Measurements from ENCODE around the gene ADGRL1.
"Not testable (repeated sequence)": the region's sequence is repeated elsewhere in the genome, so short reads cannot be mapped to it uniquely, and the experiment has no call there.

ADGRL1 gene

DNA sequence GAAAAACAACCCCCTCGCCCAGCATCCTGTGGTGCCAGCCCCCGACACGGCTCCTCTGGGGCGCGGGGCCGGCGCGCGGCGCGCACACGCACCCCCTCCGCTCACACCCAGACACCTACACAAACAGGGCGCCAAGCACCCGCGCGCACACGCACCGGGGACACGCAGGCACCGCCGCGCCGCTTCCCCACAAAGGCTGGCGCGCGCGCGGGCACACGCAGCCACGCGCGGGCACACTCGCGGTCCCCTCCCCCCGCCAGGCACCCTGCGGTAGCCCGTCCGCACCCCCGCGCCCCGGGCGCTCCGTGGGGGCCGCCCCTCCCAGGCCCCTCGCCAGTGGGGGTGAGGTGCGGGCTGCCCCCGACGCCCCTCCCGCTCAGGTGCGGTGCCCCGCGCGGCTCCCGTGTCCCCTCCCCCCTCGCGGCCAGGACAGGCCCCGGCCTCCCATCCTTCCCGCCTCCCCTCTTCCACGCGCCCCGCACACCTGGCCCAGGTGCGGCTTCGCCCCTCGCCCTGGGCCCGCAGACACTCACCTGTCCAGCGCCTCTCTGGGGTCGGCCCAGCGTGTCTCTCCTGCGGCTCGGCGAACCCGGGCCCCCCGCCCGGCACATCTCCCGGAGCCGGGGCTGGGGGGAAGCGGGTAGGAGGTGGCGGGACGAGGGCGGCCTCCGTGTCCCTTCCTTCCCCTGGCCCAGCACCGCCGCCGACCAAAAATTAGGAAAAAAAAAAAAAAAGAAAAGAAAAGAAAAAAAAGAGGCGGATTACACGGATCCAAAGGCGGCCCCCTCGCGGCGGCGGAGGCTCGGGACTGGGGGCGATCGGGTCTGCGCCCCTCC lies at the start of gene ADGRL1:
TSS of gene ADGRL1 (minus strand) at position 718 of the 836 bp plus-strand sequence. CDS start 22,567 bp downstream, outside the sequence.
- DNase-seq (ENCODE audit: low read depth in 2 of 2) = not testable (repeated sequence)

GRCh38 chr19:14255316-14255715 lies 49.3 kb upstream of the ADGRL1 start:
- not testable (repeated sequence) for DNase-seq (ENCODE audit: low read depth in 2 of 2)

- DNase-seq (ENCODE audit: low read depth in 2 of 2) = peak in 1 of 2 experiments; percentile 4
Measured at GRCh38 chr19:14253822-14254599, 48.0 kb upstream of the ADGRL1 start.

- DNase-seq (ENCODE audit: low read depth in 2 of 2) = not testable (repeated sequence)
Measured at GRCh38 chr19:14252136-14252535, 46.2 kb upstream of the ADGRL1 start.

DNA sequence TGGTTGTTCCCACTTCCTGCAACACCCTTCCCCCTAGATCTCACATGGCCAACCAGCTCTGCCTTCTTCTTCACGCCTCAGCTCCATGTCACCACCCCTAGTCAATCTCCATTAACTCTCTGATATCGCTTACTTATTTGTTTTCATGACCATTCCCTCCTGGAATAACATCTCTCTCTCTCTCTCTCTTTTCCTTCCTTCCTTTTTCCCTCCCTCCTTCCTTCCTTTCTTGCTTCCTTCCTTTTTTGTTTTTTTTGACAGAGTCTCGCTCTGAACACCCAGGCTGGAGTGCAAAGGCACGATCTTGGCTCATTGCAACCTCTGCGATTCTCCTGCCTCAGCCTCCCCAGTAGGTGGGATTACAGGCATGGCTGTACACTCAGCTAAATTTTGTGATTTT lies 44.9 kb upstream of the ADGRL1 start:
- DNase-seq (ENCODE audit: low read depth in 2 of 2) = no peak

DNA sequence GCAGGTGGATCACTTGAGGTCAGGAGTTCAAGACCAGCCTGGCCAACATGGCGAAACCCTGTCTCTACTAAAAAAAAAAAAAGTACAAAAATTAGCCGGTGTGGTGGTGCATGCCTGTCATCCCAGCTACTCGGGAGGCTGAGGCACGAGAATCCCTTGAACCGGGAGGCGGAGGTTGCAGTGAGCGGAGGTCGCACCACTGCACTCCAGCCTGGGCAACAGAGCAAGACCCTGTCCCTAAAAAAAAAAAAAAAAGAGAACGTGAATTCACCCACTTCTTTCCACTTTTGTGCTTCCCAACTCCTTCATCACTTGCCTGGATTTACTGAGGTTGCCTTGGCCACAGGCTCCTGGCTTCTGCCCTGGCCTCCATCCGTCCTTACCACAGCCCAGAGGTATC lies 44.3 kb upstream of the ADGRL1 start:
- not testable (repeated sequence) for DNase-seq (ENCODE audit: low read depth in 2 of 2)

DNA sequence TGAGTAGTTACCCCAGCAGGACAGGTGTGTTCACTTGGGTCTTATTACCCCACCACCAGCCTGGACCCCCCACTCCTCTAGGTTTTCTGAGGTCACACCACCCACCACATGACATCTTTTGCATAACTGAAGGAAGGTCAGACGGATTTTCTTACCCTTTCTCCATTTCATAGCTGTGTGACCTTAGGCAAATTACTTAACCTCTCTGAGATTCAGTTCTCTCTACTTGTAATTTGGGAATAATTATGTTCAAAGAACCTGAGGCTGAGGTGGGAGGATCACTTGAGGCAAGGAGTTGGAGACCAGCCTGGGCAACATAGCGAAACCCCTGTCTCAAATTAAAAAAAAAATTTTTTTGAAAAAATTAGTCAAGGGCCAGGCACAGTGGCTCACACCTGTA lies 43.9 kb upstream of the ADGRL1 start:
- DNase-seq (ENCODE audit: low read depth in 2 of 2) = not testable (repeated sequence)

- not testable (repeated sequence) for DNase-seq (ENCODE audit: low read depth in 2 of 2)
Measured at GRCh38 chr19:14249012-14249754, 43.2 kb upstream of the ADGRL1 start.

DNA sequence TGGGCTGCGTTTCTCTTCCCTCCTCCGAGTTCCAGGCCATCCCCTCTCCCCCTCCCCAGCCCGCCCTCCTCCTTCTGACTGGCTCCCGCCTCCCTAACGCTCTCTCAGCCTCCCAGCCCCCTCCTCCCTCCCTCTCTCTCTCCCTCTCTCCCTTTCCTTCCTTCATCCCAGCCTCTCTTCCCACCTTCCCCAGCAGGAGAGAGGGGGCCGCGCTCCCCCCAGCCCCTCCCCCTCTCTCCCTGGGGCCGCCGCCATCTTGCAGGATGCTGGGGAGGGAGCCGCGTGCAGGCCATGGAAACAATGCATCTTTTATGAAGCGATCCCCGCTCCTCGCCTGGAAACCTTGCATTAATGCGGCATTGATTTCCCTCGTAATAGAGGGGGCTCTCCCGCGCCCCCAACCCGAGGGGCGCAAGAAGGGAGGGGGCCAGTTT lies 42.6 kb upstream of the ADGRL1 start:
- DNase-seq (ENCODE audit: low read depth in 2 of 2) = peak; percentile 64 to 65

DNA sequence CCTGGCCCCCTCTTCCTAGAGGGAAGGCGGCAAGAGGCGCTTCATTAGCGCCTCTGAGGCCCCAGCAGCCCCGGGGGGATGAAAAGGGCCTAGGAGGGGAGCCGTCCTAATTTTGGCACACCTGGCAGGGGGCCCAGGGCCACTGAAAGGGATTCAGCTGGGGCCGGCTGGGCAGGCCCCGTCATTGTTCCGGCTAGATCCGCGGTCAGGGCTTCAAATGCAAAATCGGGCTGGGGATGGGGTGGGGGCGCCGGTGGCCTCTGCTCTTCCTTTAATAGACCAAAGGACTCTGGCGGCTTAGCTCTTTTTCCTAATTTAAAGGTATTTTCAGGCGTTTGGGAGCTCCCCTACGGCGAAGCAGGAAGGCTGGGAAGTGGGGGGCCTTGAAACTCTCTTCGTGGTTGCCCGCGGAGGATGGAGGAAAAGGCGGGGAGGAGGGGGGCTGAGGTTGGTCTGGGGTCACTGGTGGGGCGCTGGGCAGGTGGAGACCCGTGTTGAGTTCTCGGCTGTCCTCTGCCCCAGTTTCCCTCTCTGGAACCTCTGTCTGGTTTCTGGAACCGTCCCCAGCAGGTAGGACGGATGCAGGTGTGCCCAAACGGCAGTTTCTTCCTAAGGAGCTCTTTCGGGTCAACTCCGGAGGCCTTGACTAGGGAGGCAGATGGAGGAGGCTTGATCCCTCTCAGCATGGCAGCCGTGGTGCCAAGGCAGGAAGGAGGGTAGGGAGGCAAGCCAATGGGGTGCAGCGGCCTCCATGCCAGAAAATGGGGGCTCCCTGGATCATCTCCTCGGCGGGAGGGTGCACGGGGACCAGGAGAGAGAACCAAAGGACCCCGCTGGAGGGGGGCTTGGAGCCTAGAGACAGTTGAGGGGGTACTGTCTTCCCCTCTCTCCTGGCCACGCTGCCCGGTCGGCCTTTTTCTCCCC lies 41.8 kb upstream of the ADGRL1 start:
- DNase-seq (ENCODE audit: low read depth in 2 of 2) = not testable (repeated sequence)

GRCh38 chr19:14247205-14247547 lies 41.2 kb upstream of the ADGRL1 start:
- not testable (repeated sequence) for DNase-seq (ENCODE audit: low read depth in 2 of 2)

DNA sequence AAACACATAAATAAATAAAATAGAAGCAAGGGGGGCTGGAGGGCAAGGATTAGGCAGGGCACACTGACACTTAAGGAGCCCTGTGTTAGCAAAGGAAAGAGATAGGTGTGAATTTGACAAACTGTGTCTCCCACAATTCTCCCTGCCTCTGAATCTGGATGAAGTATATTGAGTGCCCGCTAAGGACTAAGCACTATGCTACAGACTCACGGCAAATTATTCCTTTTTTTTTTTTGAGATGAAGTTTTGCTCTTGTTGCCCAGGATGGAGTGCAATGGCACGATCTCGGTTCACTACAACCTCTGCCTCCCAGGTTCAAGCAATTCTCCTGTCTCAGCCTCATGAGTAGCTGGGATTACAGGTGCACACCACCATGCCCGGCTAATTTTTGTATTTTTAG lies 38.4 kb upstream of the ADGRL1 start:
- not testable (repeated sequence) for DNase-seq (ENCODE audit: low read depth in 2 of 2)

DNA sequence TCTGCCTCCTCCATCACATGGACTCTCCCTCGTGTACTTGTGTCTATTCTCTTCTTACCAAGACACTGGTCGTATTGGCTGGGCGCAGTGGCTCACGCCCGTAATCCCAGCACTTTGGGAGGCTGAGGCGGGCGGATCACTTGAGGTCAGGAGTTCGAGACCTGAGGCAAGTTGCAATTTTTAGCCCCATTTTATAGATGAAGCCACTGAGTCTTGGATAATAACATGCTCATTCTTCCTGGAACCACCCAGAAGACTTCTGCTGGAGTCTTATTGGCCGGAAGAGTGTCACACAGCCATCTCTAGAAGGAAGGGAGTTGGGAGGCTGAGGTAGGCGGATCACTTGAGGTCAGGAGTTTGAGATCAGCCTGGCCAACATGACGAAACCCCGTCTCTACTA lies 37.7 kb upstream of the ADGRL1 start:
- not testable (repeated sequence) for DNase-seq (ENCODE audit: low read depth in 2 of 2)

DNA sequence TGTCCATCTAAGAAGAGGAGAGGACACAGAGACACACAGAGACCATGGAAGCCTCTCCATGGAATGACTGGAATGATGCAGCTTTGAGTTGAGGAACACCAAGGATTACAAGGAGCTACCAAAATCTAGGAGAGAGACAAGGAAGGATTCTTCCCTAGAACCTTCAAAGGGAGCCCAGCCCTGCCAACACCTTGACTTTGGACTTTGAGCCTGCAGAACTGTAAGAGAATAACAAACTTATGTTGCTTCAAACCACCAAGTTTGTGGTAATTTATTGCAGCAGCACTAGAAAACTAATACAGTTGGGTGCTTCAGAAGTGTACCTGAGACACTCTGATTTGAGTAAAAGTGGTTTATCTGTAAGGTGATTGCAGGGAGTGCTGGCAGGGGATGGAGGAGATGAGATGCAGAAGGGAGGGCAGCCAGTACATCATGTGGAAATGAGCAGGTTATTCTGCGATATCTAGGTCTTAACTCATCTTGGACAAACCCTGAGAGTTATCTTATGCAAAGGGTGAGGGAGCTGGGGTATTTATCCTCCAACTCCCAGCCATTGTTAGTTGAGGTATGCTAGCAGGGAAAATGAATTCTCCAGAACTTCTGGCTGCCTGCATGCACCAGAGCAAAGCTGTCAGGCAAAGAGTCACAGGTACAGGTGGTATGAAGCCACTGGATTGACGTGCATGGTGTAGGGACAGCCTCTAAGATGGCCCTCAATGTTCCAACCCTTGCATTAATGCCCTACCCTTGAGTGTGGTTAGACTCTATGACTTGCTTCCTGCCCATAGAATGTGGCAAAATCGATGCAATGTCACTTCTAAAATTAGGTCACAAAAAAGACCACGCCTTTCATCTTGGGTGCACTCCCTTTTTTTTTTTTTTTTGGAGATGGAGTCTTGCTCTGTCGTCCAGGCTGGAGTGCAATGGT lies 31.3 kb upstream of the ADGRL1 start:
- no peak for DNase-seq (ENCODE audit: low read depth in 2 of 2)

- not testable (repeated sequence) for DNase-seq (ENCODE audit: low read depth in 2 of 2)
Measured at GRCh38 chr19:14232945-14233344, 27.0 kb upstream of the ADGRL1 start.

DNA sequence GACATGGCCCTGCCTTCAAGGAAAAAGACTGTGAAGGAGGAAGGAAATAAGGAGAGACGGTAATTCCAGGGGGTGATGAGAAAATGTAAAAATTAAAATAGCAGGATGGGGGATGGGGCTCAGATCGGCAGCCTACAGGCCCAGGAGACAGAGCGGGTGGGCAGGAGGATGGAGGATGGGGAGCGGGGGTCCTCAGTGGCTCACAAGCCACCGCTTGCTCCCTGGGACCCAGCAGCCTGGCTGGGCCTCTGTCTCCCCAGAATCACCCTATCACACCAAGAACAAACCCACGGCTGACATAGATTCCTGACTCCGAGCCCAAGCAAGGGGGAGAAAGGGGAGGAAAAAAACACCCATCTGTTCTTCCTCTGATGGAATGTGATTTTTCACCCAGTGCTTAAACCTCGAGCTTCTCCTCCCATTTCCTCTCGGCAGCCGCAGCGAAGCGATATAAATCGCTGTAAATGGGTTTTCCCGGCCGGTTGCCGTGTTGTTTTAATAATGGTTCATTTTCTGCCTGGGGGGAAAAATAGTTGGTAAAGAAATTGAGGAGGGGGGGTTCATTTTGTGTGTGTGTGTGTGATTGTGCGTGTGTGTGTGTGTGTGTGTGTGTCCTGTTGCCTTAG lies 22.6 kb upstream of the ADGRL1 start:
- peak in 1 of 2 experiments; percentile 40 for DNase-seq (ENCODE audit: low read depth in 2 of 2)

GRCh38 chr19:14226498-14226897 lies 20.5 kb upstream of the ADGRL1 start:
- not testable (repeated sequence) for DNase-seq (ENCODE audit: low read depth in 2 of 2)

- DNase-seq (ENCODE audit: low read depth in 2 of 2) = no peak
Measured at GRCh38 chr19:14222886-14223285, 16.9 kb upstream of the ADGRL1 start.

- DNase-seq (ENCODE audit: low read depth in 2 of 2) = not testable (repeated sequence)
Measured at GRCh38 chr19:14221345-14221744, 15.4 kb upstream of the ADGRL1 start.

Data from fibroblast of skin of left quadriceps (primary cell).